Left lobe of liver (tissue), 2 donors: ENCODE measurements around the gene GMPR. TPM values are rescaled to one million over a fixed set of nuclear protein-coding genes. Genes with fewer than 3 reads are reported as not detected.
A peak's percentile ranks its signal among the peaks of the same experiment; 100 is the strongest.
"Not testable (repeated sequence)": the region's sequence is repeated elsewhere in the genome, so short reads cannot be mapped to it uniquely, and the experiment has no call there.

Source experiments
- ATAC-seq: fragments of 200-7000 bp; cut with Tn5 transposase; one replicate; pipeline ENCODE4 v1.9.1; 2020; ENCODE audit warnings: mild to moderate bottlenecking, moderate library complexity
- DNase-seq: peaks from one replicate; pipeline ENCODE4 v3.0.0-alpha.2; 2020; ENCODE audit warnings: low spot score
- total RNA-seq: library from RNA; stranded (reverse); gene quantifications from one replicate; pipeline ENCODE4 v1.2.1, GENCODE V29; 2021
- donor health status: DM: no; HTN: no; CAD: no; lungs with moderate emphysema.
- donor health status: DM: no; HTN: yes; CAD: no.

The GMPR gene
- total RNA-seq, 1 donor from 2014 or later: 4.3 TPM

- not testable (repeated sequence) for ATAC-seq, DNase-seq
These were observed 13.2 kb upstream of the GMPR start for GRCh38 chr6:16225062-16225731.

GRCh38 chr6:16226117-16227047 is 12.0 kb upstream of the GMPR start:
- DNase-seq, ATAC-seq: not testable (repeated sequence)

GRCh38 chr6:16227048-16227562 is 11.3 kb upstream of the GMPR start:
- DNase-seq: no peak

GRCh38 chr6:16227605-16228004 is 10.8 kb upstream of the GMPR start:
- DNase-seq (no peak), ATAC-seq (no peak)

More at GRCh38 chr6:16227048-16227562, 11.3 kb upstream of the GMPR start:
- no peak for ATAC-seq

GRCh38 chr6:16228043-16228442 is 10.3 kb upstream of the GMPR start:
- DNase-seq (no peak), ATAC-seq (no peak)

- DNase-seq (no peak), ATAC-seq (peak; percentile 69)
These were observed 9.4 kb upstream of the GMPR start for GRCh38 chr6:16228709-16229665.

- ATAC-seq (peak; percentile 26), DNase-seq (no peak)
These were observed 8.7 kb upstream of the GMPR start for GRCh38 chr6:16229700-16230099.

- ATAC-seq: no peak
- DNase-seq: no peak
These were observed 7.4 kb upstream of the GMPR start for GRCh38 chr6:16230953-16231352.

- DNase-seq (no peak), ATAC-seq (no peak)
These were observed 6.3 kb upstream of the GMPR start for GRCh38 chr6:16232086-16232485.

GRCh38 chr6:16236009-16236501 is 2.3 kb upstream of the GMPR start:
- ATAC-seq (no peak), DNase-seq (no peak)

- DNase-seq (no peak), ATAC-seq (no peak)
These were observed 1.7 kb upstream of the GMPR start for GRCh38 chr6:16236631-16237199.

GRCh38 chr6:16237242-16237641 is 1.1 kb upstream of the GMPR start:
- no peak for DNase-seq
- no peak for ATAC-seq

- ATAC-seq: peak; percentile 83
- DNase-seq: peak; percentile 78
These were observed 793 bp downstream of the GMPR start for GRCh38 chr6:16238963-16239797.

GRCh38 chr6:16239798-16240123 is 1.4 kb downstream of the GMPR start:
- ATAC-seq (no peak), DNase-seq (no peak)

- ATAC-seq (no peak), DNase-seq (no peak)
These were observed 2.4 kb downstream of the GMPR start for GRCh38 chr6:16240589-16241320.

- no peak for ATAC-seq
These were observed 2.9 kb downstream of the GMPR start for GRCh38 chr6:16241321-16241689.

GRCh38 chr6:16243055-16243454 is 4.7 kb downstream of the GMPR start:
- DNase-seq: no peak
- no peak for ATAC-seq

More at GRCh38 chr6:16241321-16241689, 2.9 kb downstream of the GMPR start:
- no peak for DNase-seq

- ATAC-seq: no peak
- no peak for DNase-seq
These were observed 5.3 kb downstream of the GMPR start for GRCh38 chr6:16243664-16244063.

GRCh38 chr6:16244446-16244845 is 6.1 kb downstream of the GMPR start:
- DNase-seq (no peak), ATAC-seq (peak; percentile 15)
